Endothelial cell of umbilical vein (primary cell): Measurements from ENCODE around the gene COLQ. TPM values are rescaled to one million over a fixed set of nuclear protein-coding genes. Genes with fewer than 3 reads are reported as not detected.

ENCODE experiments used
- BruUV-seq: library from RNA; stranded (reverse); fragments of 400-500 nt; replicated peaks from 2 replicates; lab custom pipeline; 2021; lab: Mats Ljungman, UMichigan
- CTCF ChIA-PET: fragments of 300-600, 350-600 bp; sonication (Branson Sonifier 250); formaldehyde crosslinking; loops from one replicate; lab custom pipeline; 2021; ENCODE audit warnings: antibody characterized with exemption, inconsistent platforms; lab: Charles Lee
- POLR2A ChIA-PET: fragments of 300-600, 350-600 bp; sonication (Branson Sonifier 250); formaldehyde crosslinking; loops from one replicate; lab custom pipeline; 2021; ENCODE audit warnings: antibody characterized with exemption, inconsistent platforms; lab: Charles Lee
- DNase-seq: peaks from one replicate; pipeline ENCODE4 v3.0.0-alpha.2; 2011; ENCODE audit warnings: low read depth, low spot score
- FAIRE-seq: peaks from 2 replicates; lab custom pipeline; 2011; peaks lifted over from hg19 to GRCh38; lab: Jason Lieb, UNC
- H2AFZ ChIP-seq: 2 replicates; pipeline ENCODE4 v1.6.0; 2012; ENCODE audit warnings: low read depth, low read length, control low read depth, inconsistent platforms
- H3K27ac ChIP-seq: 2 replicates; pipeline ENCODE4 v1.5.1; 2011; ENCODE audit warnings: low read depth, mild to moderate bottlenecking, control low read depth, low read length, moderate library complexity; ENCODE audit not compliant: insufficient read depth
- H3K27me3 ChIP-seq, 2 experiments: 2 replicates each; pipeline versions ENCODE4 v1.6.0 to v1.6.1; 2011; ENCODE audit warnings: low read length in 2 of 2, mixed read lengths in 1 of 2; ENCODE audit not compliant: control insufficient read depth in 2 of 2, insufficient read depth in 2 of 2
- H3K36me3 ChIP-seq, 2 experiments: 2 replicates in 1 of 2; 3 replicates in 1 of 2; pipeline ENCODE4 v1.5.1; 2011; ENCODE audit warnings: low read length in 2 of 2, mild to moderate bottlenecking in 1 of 2, moderate library complexity in 1 of 2; ENCODE audit not compliant: control insufficient read depth in 2 of 2, insufficient read depth in 2 of 2; ENCODE audit errors: extremely low read depth in 1 of 2
- H3K4me1 ChIP-seq: 3 replicates; pipeline ENCODE4 v1.5.1; 2011; ENCODE audit warnings: mild to moderate bottlenecking, low read length; ENCODE audit not compliant: control insufficient read depth, insufficient read depth; ENCODE audit errors: extremely low read depth
- H3K4me2 ChIP-seq: 2 replicates; pipeline ENCODE4 v1.6.1; 2011; ENCODE audit warnings: low read length, control low read depth, mixed read lengths; ENCODE audit not compliant: insufficient read depth
- H3K4me3 ChIP-seq, 3 experiments: fragments of 200-600 bp in 1 of 3; sonication (generic), shearing (Covaris generic) in 1 of 3; replicated peaks in 1 of 3; 2 replicates each; pipeline ENCODE4 v1.5.1; 2011 to 2016; ENCODE audit warnings: control low read depth in 3 of 3, low read length in 3 of 3, mild to moderate bottlenecking in 2 of 3, inconsistent platforms in 1 of 3, low read depth in 1 of 3, moderate library complexity in 1 of 3; ENCODE audit not compliant: insufficient read depth in 1 of 3
- H3K79me2 ChIP-seq: 2 replicates; pipeline ENCODE4 v1.6.0; 2012; ENCODE audit warnings: low read length, inconsistent platforms; ENCODE audit not compliant: control insufficient read depth, insufficient read depth
- H3K9ac ChIP-seq: replicated peaks from 2 replicates; pipeline ENCODE3; 2011; ENCODE audit warnings: low read length, control low read depth; ENCODE audit not compliant: insufficient read depth; ENCODE audit errors: extremely low read depth
- H3K9me1 ChIP-seq: replicated peaks from 3 replicates; pipeline ENCODE4 v1.6.0; 2011; ENCODE audit warnings: mild to moderate bottlenecking, low read length; ENCODE audit not compliant: control insufficient read depth, insufficient read depth; ENCODE audit errors: extremely low read depth
- H3K9me3 ChIP-seq: replicated peaks from 2 replicates; pipeline ENCODE4 v1.5.1; 2012; ENCODE audit warnings: low read length, inconsistent platforms; ENCODE audit not compliant: control insufficient read depth, insufficient read depth
- H4K20me1 ChIP-seq: replicated peaks from 2 replicates; pipeline ENCODE3; 2011; ENCODE audit warnings: mild to moderate bottlenecking, low read length; ENCODE audit not compliant: control insufficient read depth, insufficient read depth; ENCODE audit errors: extremely low read depth
- EZH2 ChIP-seq: IDR thresholded peaks from 2 replicates; pipeline ENCODE4 v1.6.1; 2012; ENCODE audit warnings: borderline replicate concordance, low read depth, mild to moderate bottlenecking, moderate library complexity, low read length, inconsistent platforms; ENCODE audit not compliant: severe bottlenecking
- FOS ChIP-seq: IDR thresholded peaks from 2 replicates; pipeline ENCODE4 v1.6.1; 2011; ENCODE audit warnings: mild to moderate bottlenecking, low read length, moderate library complexity, borderline replicate concordance; ENCODE audit not compliant: insufficient read depth
- GATA2 ChIP-seq: IDR thresholded peaks from 2 replicates; pipeline ENCODE4 v1.7.0; 2011; ENCODE audit warnings: low read depth, mild to moderate bottlenecking, moderate library complexity, mixed read lengths, low read length; ENCODE audit not compliant: insufficient read length, insufficient read depth
- JUN ChIP-seq: IDR thresholded peaks from 2 replicates; pipeline ENCODE4 v1.6.1; 2011; ENCODE audit warnings: borderline replicate concordance, low read depth; ENCODE audit not compliant: insufficient read length, insufficient read depth
- MYC ChIP-seq: IDR thresholded peaks from one replicate; pipeline ENCODE4 v1.6.1; 2011; ENCODE audit warnings: mild to moderate bottlenecking, low read depth, low read length
- POLR2A ChIP-seq: IDR thresholded peaks from 2 replicates; pipeline ENCODE4 v1.6.1; 2012; ENCODE audit warnings: low read depth, mild to moderate bottlenecking, control low read depth, low read length
- POLR2AphosphoS5 ChIP-seq: IDR thresholded peaks from 2 replicates; pipeline ENCODE4 v1.6.1; 2012; ENCODE audit warnings: low read depth, mild to moderate bottlenecking, control low read depth, low read length, moderate library complexity; ENCODE audit not compliant: insufficient read depth
- dilution Hi-C: fragments of 300-500 bp; cut with MboI; formaldehyde crosslinking; loops from one replicate; pipeline ENCODE4 v1.15.0; 2019; ENCODE audit warnings: low sequenced_read_pairs; ENCODE audit not compliant: extremely low pct_ligation_motif_present
- intact Hi-C: fragments of 100-400 bp; cut with micrococcal nuclease; formaldehyde crosslinking; loops from one replicate; pipeline ENCODE4 v1.10.0; 2022
- polyA plus RNA-seq, 4 experiments: library from polyadenylated mRNA; depleted of rRNA in 3 of 4; stranded (reverse) in 3 of 4; unstranded in 1 of 4; fragments of >200 nt; gene quantifications; 2 replicates each; pipeline versions ENCODE4 v1.2.1 to v1.2.3, GENCODE V29; 2011 to 2012; ENCODE audit warnings: missing spikeins in 1 of 4
- total RNA-seq: library from RNA; stranded (reverse); gene quantifications from 2 replicates; pipeline ENCODE4 v1.2.3, GENCODE V29; 2021
- TF ChIP-seq, protein P1 (sequence below), 2 donors: IDR thresholded peaks; 1 replicate in 1 of 2; 2 replicates in 1 of 2; pipeline ENCODE4 v1.5.1; 2011; ENCODE audit warnings: low read length in 2 of 2, mild to moderate bottlenecking in 2 of 2, moderate library complexity in 2 of 2, control low read depth in 1 of 2, inconsistent platforms in 1 of 2, low read depth in 1 of 2; ENCODE audit not compliant: insufficient read depth in 1 of 2; ENCODE audit errors: extremely low read depth in 1 of 2
- TF ChIP-seq, protein P2 (sequence below): IDR thresholded peaks from 2 replicates; pipeline ENCODE4 v1.6.1; 2011; ENCODE audit not compliant: insufficient read depth, insufficient read length

COLQ gene
- total and polyA plus RNA-seq, 2 donors (not counting 3 experiments of a cell fraction or from before 2014, with no cell fraction given) = 2.0 to 2.3 TPM

DNA sequence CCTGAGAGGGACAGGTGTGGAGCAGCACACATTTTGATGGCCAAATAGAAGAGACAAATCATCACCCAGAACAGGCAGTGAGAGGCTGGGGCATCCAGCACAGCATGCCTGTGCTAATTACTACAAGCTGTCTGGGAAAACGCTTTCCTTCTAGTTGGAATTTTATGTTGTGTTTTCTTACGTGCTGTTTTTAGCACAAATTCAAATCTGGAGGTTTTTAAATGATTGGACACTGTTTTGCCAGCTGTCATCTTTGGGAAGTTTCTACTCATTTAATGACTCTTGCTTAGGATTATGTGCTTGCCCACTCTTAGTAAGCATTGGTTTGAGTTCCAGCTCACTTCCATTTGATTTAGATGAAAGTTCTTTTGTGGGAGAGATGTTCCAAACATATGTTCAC, 50.7 kb downstream of the COLQ start:
- POLR2A ChIA-PET = no interaction called here
- no peak for DNase-seq
- TF ChIP-seq POLR2AphosphoS5 = no peak
- TF ChIP-seq POLR2A = no peak
- no peak for TF ChIP-seq GATA2
- no peak for TF ChIP-seq MYC
- TF ChIP-seq FOS = no peak
- TF ChIP-seq, protein P1, sequence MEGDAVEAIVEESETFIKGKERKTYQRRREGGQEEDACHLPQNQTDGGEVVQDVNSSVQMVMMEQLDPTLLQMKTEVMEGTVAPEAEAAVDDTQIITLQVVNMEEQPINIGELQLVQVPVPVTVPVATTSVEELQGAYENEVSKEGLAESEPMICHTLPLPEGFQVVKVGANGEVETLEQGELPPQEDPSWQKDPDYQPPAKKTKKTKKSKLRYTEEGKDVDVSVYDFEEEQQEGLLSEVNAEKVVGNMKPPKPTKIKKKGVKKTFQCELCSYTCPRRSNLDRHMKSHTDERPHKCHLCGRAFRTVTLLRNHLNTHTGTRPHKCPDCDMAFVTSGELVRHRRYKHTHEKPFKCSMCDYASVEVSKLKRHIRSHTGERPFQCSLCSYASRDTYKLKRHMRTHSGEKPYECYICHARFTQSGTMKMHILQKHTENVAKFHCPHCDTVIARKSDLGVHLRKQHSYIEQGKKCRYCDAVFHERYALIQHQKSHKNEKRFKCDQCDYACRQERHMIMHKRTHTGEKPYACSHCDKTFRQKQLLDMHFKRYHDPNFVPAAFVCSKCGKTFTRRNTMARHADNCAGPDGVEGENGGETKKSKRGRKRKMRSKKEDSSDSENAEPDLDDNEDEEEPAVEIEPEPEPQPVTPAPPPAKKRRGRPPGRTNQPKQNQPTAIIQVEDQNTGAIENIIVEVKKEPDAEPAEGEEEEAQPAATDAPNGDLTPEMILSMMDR (IDR thresholded peaks at IDR 0.05; ENCODE audit: extremely low read depth in 1 of 2, insufficient read depth in 1 of 2, low read depth in 1 of 2, low read length in 2 of 2) = no peak
- TF ChIP-seq EZH2 = no peak
- no peak for TF ChIP-seq JUN
- TF ChIP-seq, protein P2, sequence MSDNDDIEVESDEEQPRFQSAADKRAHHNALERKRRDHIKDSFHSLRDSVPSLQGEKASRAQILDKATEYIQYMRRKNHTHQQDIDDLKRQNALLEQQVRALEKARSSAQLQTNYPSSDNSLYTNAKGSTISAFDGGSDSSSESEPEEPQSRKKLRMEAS = no peak
- H3K4me3 ChIP-seq = no peak overlapping the region
- CTCF ChIA-PET = no interaction called here
- BruUV-seq = no TSS peak
- dilution Hi-C loops (no loop called here), intact Hi-C loops (no loop called here)
- H3K9ac ChIP-seq = no peak overlapping the region
- H3K79me2 ChIP-seq = no peaks in the 10 kb centered on the region
- H3K9me3 ChIP-seq = no peaks in the 10 kb centered on the region
- no peaks in the 10 kb centered on the region for H4K20me1 ChIP-seq
- H2AFZ ChIP-seq = no peak overlapping the region
- H3K9me1 ChIP-seq = no peaks in the 10 kb centered on the region
- no peaks in the 10 kb centered on the region for H3K36me3 ChIP-seq
- peaks cover 0 to 2% of the 10 kb centered on the region in 2 experiments for H3K27me3 ChIP-seq
- H3K4me2 ChIP-seq = no peak overlapping the region
- no peak for FAIRE-seq
- H3K4me1 ChIP-seq = no peaks in the 10 kb centered on the region
- no peak overlapping the region for H3K27ac ChIP-seq
